Thymus (tissue), 11 donors: ENCODE data around the gene RPL32. TPM values are rescaled to one million over a fixed set of nuclear protein-coding genes. Genes with fewer than 3 reads are reported as not detected.

Source experiments
- DNase-seq, 9 donors: peaks; one replicate each; pipeline ENCODE4 v3.0.0-alpha.2; 2013; ENCODE audit warnings: low spot score in 9 of 9, low read depth in 6 of 9, missing footprints in 1 of 9
- H3K27ac ChIP-seq, 2 donors: one replicate each; pipeline ENCODE4 v1.5.1; 2013; ENCODE audit warnings: control low read depth in 1 of 2, low read depth in 1 of 2, low read length in 1 of 2, mild to moderate bottlenecking in 1 of 2, moderate library complexity in 1 of 2
- H3K27me3 ChIP-seq, 2 donors: one replicate each; pipeline ENCODE4 v1.5.1; 2013; ENCODE audit warnings: low read length in 1 of 2; ENCODE audit not compliant: control insufficient read depth in 2 of 2, insufficient read depth in 1 of 2
- H3K36me3 ChIP-seq, 2 donors: one replicate each; pipeline ENCODE4 v1.5.1; 2013; ENCODE audit warnings: low read length in 1 of 2, mild to moderate bottlenecking in 1 of 2, moderate library complexity in 1 of 2; ENCODE audit not compliant: control insufficient read depth in 2 of 2, insufficient read depth in 2 of 2
- H3K4me1 ChIP-seq, 2 donors: one replicate each; pipeline ENCODE4 v1.5.1; 2013; ENCODE audit warnings: low read length in 2 of 2; ENCODE audit not compliant: control insufficient read depth in 2 of 2, insufficient read depth in 2 of 2
- H3K4me3 ChIP-seq, 2 donors: one replicate each; pipeline ENCODE4 v1.5.1; 2013; ENCODE audit warnings: low read length in 2 of 2, control low read depth in 1 of 2, mild to moderate bottlenecking in 1 of 2
- H3K9me3 ChIP-seq, 2 donors: one replicate each; pipeline ENCODE4 v1.5.1; 2013; ENCODE audit warnings: low read length in 1 of 2, mild to moderate bottlenecking in 1 of 2; ENCODE audit not compliant: control insufficient read depth in 2 of 2, insufficient read depth in 1 of 2
- WGBS: extraction: QIAGEN DNeasy Blood & Tissue Kit; methylation state at CpG from one replicate; pipeline ENCODE4 v1.1.7; 2013; 5-methylcytosine and 5-hydroxymethylcytosine counted together
- polyA plus RNA-seq: library from polyadenylated mRNA; stranded (reverse); fragments of 200-250 nt; gene quantifications from one replicate; pipeline ENCODE4 v1.2.3, GENCODE V29; 2013
- total RNA-seq: library from RNA; stranded (reverse); fragments of 120-200 nt; gene quantifications from one replicate; pipeline ENCODE4 v1.2.4, GENCODE V29; 2013
- donor health status: healthy.

Gene RPL32
- total and polyA plus RNA-seq, 2 donors: 3,219 to 3,281 TPM

DNA sequence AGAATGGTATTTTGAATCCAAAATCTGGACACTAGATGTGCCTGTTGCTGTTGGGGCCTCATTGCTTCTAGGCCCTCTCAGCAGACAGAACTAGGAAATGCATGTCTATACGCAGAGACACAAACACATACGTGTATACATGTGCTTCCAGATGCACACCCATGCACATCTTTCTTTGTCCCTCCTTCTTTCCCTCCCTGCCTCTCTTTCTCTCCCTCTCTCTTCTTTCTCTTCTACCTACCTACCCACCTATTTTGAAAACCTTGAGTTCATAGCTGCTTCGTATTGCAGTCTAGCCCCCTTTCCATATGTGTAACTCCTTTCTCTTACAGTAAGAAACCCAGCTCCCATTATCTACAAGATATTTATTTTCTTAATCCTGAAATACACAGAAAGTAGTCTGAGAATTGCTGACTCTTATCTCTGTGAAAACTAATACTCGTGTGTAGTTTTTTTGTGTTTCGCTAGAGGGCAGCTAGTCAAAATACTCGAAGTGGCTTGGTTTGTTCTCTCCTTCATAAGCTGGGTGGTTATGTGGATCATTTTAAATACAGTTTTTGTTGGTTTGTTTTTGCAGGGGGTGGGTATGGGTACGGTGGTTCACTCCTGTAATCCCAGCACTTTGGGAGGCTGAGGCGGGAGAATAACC is 18.5 kb downstream of the RPL32 start:
- WGBS: 76% methylated on average over 8 of the region's 8 CpGs
- DNase-seq: peak in 1 of 9 donors; percentile 21
- Histone ChIP-seq H3K36me3 (no peaks in the 10 kb centered on the region), H3K4me3 (no peak overlapping the region), H3K27ac (no peak overlapping the region), H3K4me1 (no peaks in the 10 kb centered on the region), H3K27me3 (no peaks in the 10 kb centered on the region), H3K9me3 (peaks cover 0 to 2% of the 10 kb centered on the region in 2 donors)

DNA sequence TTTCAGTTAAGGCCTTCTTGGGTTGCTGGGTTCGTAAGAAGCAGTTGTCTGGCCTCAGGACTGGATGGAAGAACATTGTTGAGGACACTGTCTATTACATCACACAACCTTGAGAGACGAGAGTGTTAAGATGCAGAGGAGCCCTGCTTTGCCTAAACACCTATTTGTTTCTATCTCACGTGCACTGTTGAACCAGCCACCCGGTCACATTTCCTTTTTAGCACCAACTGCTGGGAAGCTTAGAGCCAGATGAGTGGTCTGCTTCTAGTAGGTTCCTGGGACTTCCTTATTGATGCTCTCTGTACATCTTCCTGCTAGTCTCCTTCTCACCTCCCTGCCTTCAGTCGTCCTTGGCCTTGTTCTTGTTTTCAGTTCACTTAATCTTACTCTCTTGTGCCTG is 22.6 kb downstream of the RPL32 start:
- Histone ChIP-seq H3K9me3 (no peaks in the 10 kb centered on the region), H3K27me3 (no peaks in the 10 kb centered on the region), H3K4me1 (no peaks in the 10 kb centered on the region), H3K4me3 (no peak overlapping the region), H3K36me3 (peaks cover 0 to 4% of the 10 kb centered on the region in 2 donors), H3K27ac (no peak overlapping the region)
- 91% methylated on average over 5 of the region's 5 CpGs for WGBS
- DNase-seq: no peak

DNA sequence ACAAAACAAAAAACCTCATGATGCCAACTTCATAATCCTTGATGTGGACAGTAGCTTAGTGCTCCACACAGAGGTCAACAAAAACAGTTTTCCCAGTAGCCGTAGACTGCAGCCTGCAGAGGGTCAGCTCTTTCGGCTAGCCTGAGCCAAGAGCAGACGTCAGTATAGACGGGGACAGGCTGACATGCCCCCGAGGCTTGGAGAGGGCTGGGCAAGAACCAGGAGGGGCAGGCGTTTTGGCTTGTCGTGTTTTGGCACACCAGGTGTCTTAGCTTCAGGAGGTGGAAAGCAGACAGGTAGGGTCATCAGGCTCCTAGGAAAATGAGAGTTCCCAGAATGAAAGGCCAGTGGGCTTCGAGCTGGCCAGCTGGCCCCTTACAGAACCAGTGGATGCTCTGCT is 23.1 kb downstream of the RPL32 start:
- no peak for DNase-seq
- Histone ChIP-seq H3K9me3 (no peaks in the 10 kb centered on the region), H3K4me3 (no peak overlapping the region), H3K27ac (no peak overlapping the region), H3K36me3 (peaks cover 0 to 4% of the 10 kb centered on the region in 2 donors), H3K27me3 (no peaks in the 10 kb centered on the region), H3K4me1 (no peaks in the 10 kb centered on the region)
- 96% methylated on average over 8 of the region's 8 CpGs for WGBS

DNA sequence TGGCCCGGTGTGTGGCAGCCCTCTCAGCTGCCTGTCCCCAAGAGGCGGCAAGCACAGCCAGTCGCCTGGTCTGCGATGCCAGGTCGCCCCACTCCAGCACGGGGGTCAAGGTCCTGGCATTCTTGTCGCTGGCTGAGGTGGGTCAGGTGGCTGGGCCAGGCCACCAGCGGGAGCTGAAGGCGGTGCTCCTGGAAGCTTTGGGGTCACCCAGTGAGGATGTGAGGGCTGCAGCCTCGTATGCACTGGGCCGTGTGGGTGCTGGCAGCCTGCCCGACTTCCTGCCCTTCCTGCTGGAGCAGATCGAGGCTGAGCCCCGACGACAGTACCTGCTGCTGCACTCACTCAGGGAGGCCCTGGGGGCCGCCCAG is 24.0 kb downstream of the RPL32 start:
- no peaks in the 10 kb centered on the region for H3K9me3 ChIP-seq
- no peaks in the 10 kb centered on the region for H3K4me1 ChIP-seq
- DNase-seq: no peak
- 33% methylated on average over 16 of the region's 16 CpGs for WGBS
- H3K4me3 ChIP-seq: no peak overlapping the region
- no peaks in the 10 kb centered on the region for H3K27me3 ChIP-seq
- H3K27ac ChIP-seq: no peak overlapping the region
- H3K36me3 ChIP-seq: peaks cover 0 to 4% of the 10 kb centered on the region in 2 donors

DNA sequence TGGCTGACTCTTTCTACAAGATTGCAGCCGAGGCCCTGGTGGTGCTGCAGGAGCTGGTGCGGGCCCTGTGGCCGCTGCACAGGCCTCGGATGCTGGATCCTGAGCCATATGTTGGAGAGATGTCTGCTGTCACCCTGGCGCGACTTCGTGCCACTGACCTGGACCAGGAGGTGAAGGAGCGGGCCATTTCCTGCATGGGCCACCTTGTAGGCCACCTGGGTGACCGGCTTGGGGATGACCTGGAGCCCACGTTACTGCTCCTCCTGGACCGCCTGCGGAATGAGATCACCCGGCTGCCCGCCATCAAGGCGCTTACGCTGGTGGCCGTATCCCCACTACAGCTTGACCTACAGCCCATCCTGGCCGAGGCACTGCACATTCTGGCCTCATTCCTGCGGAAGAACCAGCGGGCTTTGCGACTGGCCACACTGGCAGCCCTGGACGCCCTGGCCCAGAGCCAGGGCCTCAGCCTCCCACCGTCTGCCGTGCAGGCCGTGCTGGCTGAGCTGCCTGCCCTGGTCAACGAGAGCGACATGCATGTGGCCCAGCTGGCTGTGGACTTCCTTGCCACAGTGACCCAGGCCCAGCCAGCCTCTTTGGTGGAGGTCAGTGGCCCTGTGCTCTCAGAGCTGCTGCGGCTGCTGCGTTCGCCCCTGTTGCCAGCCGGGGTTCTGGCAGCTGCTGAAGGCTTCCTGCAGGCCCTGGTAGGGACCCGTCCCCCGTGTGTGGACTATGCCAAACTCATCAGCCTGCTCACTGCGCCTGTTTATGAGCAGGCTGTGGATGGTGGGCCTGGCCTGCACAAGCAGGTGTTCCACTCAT is 24.6 kb downstream of the RPL32 start:
- DNase-seq: no peak
- Histone ChIP-seq H3K36me3 (peaks cover 0 to 4% of the 10 kb centered on the region in 2 donors), H3K27me3 (no peaks in the 10 kb centered on the region), H3K4me1 (no peaks in the 10 kb centered on the region), H3K9me3 (no peaks in the 10 kb centered on the region), H3K27ac (no peak overlapping the region), H3K4me3 (no peak overlapping the region)
- 94% methylated on average over 34 of the region's 34 CpGs for WGBS

DNA sequence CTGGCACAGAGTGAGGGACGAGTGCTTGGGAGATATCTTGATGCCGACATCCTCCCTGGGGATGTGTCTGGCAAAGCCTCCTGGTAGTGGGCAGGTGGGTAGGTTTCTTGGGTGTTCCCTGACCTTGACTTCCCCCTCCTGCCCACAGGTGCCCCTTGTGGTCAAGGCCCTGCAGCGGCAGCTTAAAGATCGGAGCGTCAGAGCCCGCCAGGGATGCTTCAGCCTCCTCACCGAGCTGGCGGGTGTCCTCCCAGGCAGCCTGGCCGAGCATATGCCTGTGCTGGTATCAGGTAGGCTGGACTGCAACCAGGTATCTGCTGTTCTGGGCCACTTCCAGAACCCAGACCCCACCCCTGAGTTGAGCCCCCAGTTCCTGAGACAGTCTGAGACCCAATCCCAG is 25.6 kb downstream of the RPL32 start:
- no peaks in the 10 kb centered on the region for H3K9me3 ChIP-seq
- H3K36me3 ChIP-seq: peaks cover 0 to 4% of the 10 kb centered on the region in 2 donors
- WGBS: 93% methylated on average over 9 of the region's 9 CpGs
- no peak overlapping the region for H3K27ac ChIP-seq
- H3K4me3 ChIP-seq: no peak overlapping the region
- H3K27me3 ChIP-seq: no peaks in the 10 kb centered on the region
- no peak for DNase-seq
- H3K4me1 ChIP-seq: peaks cover 4 to 5% of the 10 kb centered on the region in 2 donors

DNA sequence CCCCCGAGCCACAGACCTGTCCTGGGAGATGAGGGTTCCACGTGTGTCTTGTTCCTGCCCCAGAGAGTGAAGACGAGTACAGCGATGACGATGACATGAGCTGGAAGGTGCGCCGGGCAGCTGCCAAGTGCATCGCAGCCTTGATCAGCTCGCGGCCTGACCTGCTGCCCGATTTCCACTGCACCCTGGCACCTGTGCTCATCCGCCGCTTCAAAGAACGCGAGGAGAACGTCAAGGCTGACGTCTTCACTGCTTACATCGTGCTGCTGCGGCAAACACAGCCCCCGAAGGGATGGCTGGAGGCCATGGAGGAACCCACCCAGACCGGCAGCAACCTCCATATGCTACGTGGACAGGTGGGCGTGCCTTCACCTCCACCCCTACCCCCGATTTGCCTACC is 26.3 kb downstream of the RPL32 start:
- H3K4me3 ChIP-seq: no peak overlapping the region
- H3K27me3 ChIP-seq: no peaks in the 10 kb centered on the region
- WGBS: 97% methylated on average over 24 of the region's 24 CpGs
- H3K27ac ChIP-seq: no peak overlapping the region
- H3K9me3 ChIP-seq: no peaks in the 10 kb centered on the region
- H3K36me3 ChIP-seq: peaks cover 0 to 4% of the 10 kb centered on the region in 2 donors
- no peak for DNase-seq
- H3K4me1 ChIP-seq: peaks cover 7 to 8% of the 10 kb centered on the region in 2 donors

DNA sequence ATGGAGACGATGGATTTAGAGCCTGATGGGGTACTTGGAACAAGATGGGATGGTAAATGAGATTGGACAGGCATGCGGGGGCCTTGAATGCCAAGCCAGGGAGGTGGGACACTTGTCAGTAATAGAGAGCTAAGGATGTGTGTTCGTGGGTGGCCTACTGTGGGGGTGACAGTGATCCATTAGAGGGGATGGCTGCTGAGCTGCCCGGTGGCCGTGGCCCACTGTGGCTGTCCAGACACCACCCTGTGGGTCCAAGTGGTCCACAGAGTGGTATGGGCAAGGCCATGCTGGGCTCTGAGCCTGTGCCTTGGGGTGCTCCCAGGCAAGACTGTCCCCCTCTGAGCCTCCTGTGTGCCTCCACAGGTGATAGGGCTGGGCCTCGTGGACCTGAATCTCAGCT is 27.4 kb downstream of the RPL32 start:
- Histone ChIP-seq H3K36me3 (peaks cover 0 to 4% of the 10 kb centered on the region in 2 donors), H3K27me3 (peaks cover 0 to 3% of the 10 kb centered on the region in 2 donors), H3K9me3 (no peaks in the 10 kb centered on the region), H3K4me3 (no peak overlapping the region), H3K4me1 (peaks cover 7 to 14% of the 10 kb centered on the region in 2 donors), H3K27ac (no peak overlapping the region)
- DNase-seq: no peak
- 95% methylated on average over 6 of the region's 6 CpGs for WGBS

DNA sequence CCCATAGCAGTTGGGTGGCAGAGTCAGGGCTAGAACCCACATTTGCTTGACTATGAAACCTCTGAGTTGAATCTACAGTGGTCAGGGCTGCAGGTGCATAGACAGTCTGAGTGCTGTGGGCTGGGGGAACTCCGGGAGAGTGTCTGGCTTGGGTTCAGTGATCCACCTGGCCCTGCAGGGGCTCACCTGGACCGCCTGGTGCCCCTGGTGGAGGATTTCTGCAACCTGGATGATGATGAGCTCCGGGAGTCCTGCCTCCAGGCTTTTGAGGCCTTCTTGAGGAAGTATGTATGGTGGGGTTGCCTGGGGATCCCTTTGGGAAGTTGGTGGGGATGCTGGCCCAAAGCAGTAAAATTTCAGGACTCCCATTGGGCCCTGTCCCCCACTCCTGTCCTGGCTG is 28.6 kb downstream of the RPL32 start:
- H3K4me3 ChIP-seq: no peak overlapping the region
- peaks cover 7 to 14% of the 10 kb centered on the region in 2 donors for H3K4me1 ChIP-seq
- peaks cover 0 to 9% of the 10 kb centered on the region in 2 donors for H3K36me3 ChIP-seq
- 94% methylated on average over 3 of the region's 3 CpGs for WGBS
- H3K27ac ChIP-seq: no peak overlapping the region
- DNase-seq: no peak
- no peaks in the 10 kb centered on the region for H3K9me3 ChIP-seq
- peaks cover 0 to 3% of the 10 kb centered on the region in 2 donors for H3K27me3 ChIP-seq
